Stimulated activated naive CD4-positive, alpha-beta T cell (primary cell): ENCODE measurements around the gene ALS2CL.
A peak's percentile ranks its signal among the peaks of the same experiment; 100 is the strongest.

Experiments
- DNase-seq, 6 experiments: peaks; one replicate each; lab custom pipeline; 2025; lab: John Stamatoyannopoulos, UW

Gene ALS2CL

DNA sequence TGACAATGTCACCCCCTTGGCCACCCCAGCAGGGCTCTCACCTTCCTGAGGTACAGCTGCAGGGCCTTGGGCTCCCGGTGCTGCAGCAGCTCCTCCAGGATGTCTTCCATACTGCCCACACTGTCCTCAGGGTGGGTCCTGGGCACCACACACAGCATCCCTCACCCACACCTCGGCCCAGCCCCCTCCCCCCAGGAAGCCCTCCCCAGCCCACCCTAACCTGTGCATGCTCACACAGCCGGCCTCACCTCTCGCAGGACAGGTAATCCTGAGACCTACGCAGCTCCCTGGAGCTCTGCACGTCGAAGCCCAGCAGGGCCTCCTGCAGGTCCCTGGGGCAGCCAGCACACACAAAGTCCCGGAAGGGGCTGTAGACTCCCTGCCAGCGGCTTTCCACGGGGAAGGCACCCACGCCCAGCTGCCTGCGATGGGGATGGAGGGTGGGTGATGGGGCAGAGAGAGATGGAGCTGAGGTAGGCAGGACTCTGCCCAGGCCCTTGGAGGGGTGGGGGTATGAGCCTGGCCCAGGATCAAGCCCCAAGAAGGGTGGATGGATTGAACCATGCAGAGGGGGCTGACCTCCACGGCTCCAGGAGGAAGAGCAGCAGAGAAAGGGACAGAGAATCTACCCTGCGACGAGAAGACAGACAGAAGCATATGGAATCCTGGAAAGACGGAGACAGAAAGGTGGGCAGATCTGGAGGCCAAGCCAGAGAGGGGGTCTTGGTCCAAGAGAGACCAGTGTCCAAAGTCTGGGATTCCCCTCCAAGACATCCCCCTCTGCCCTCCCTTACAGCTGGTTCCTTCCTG is 16.7 kb downstream of the ALS2CL start:
- DNase-seq, result no peak

DNA sequence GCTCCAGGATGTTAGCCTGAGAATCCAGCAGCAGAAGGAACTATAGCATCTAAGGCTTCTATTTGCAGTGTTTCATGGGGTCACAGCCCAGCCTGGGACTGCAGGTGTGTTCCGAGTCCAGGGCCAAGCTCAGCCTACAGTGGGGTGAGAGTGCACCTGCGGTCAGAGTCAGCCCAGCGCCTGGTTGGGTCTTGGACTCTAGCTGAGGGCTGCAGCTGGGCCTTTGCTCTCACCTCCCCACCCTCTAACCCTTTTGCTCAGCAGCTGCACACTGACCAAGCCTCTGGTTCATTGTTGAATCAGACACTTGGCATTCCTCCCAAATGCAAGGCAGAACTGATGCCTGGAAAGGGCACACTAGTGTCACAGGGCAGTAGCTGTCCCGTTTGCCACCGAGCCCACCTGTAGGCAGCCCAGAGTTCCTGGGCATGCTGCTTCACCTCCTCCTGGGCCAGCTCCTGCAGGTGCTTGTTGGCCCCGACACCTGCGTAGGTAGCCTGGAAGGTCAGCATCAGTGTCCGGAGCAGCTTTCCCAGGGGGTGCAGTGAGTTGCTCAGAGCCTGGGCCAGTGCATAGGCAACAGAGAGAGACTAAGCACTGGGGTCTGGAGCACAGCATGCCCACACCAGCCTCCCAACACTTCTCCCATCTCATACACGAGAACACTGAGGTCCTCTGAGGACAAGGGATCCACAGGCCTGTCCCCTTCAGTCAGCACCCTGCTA is 17.5 kb downstream of the ALS2CL start:
- no peak for DNase-seq

GRCh38 chr3:46675426-46675825 is 18.1 kb downstream of the ALS2CL start:
- DNase-seq, result no peak

DNA sequence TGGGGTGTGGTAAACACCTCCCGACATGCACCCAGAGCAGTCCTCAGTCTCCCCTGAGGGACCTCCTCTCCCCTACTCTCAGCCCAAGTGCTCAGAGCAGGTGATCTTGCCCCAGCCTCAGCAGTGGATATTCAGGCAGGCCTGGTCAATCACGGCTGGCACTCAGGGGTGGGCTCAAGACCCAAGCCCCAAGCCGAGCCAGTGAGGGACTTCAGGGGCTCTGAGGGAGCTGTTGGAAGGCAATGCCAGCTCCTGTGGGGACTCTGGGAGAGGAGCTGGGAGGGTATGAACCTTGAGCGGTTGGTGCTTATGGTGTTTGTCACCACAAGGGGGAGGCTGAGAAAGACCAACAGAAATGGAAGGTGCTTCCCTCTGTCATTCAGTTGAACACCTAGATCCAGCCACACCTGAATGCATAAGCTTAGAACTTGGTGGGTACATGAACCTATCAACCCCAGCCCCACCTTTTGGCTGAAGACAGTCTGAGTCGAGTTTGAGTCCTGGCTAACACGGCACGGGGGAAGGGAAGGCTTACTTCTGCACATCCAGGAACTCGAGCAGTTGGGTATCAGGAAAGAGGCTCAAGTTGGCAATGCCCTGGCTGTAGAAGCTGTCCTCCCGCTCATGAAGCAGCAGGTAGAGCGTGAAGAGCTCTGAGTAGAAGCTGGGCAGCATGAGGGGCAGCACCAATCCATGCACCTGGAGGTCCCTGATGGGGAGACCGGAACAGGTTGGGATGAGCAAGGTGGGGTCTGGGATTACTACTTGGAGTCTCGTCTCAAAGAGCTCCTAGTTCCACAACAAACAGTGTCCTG is 19.2 kb downstream of the ALS2CL start:
- DNase-seq, result peak in 1 of 6 experiments; percentile 9

- DNase-seq, result no peak
Measured at GRCh38 chr3:46673151-46674030, 20.1 kb downstream of the ALS2CL start.

DNA sequence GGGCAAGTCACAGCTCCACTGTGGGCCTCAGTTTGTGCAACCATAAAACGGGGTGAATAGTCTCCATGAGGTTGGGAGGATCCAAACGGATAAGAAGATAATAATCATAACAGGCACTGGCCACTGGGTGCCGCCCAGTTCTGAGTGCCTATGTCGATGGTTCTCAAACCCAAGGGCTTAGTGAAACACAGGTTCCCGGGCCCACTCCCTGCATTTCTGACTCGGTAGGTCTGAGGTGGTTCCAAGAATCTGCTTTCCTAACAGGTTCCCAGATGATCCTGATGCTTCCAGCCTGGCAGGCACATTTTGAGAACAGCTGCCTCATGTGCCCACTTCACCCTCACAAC is 21.2 kb downstream of the ALS2CL start:
- DNase-seq, result no peak

- no peak for DNase-seq
Measured at GRCh38 chr3:46671541-46672348, 21.7 kb downstream of the ALS2CL start.

- no peak for DNase-seq
Measured at GRCh38 chr3:46670891-46671427, 22.5 kb downstream of the ALS2CL start.

DNA sequence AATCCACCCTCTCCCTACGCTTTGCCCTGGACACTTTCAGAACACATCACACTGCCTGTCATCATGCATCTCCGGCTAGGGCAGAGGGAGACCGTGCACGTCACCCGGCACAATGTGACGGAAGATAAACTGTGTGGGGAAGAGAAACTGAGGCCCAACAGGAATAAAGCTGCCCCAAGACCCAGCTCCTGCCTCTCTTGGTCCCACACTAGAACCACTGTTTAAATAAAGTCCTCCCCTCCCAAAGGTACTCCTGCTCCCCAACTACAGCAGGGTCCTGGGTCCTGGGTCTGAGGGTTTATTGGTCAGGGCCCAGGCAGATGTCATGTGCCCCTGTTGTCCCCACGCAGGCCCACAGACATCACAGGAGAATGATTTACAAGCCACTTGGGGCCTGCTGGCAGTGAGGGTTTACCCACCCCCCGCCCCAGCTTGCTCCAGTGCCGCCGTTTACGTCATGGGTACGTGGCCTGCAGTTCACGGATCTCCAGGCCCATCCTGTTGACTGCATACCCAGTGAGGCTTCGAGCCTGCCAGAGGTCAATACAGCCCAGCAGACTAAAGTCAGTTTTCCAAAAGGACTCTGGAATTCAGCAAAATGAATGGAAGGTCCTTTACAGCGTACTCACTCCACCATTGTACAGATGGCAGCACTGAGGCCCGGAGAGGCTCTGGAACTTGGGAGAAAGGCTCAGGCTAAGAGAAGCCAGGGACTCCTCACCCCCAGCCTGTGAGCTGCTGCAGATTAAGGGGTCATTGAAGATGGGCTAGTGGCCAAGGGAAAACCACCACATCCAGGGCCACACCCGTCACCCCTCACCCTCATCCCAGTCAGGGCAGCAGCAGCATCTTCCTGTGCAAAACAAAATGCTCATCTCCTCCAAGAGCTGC is 23.2 kb downstream of the ALS2CL start:
- no peak for DNase-seq

- DNase-seq, result no peak
Measured at GRCh38 chr3:46669191-46669999, 24.1 kb downstream of the ALS2CL start.

DNA sequence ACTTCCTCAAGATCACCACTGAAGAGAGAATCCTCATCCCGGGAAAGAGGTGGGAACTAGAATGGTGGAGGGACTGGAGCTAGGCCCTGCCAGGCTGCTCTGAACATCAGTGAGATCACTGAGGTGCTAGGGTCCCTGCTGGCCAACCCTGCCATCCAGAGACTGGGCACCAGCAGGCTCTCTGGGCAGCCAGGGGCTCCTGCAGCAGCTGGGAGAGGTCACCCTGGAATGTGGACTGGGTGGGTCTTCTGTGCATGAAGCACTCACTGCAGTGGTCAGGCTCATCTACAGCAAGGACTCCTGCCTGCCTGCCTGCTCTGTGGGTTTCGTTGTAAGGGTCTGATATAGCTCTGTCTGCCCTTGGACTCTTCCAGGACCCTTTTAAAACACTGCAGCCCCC is 24.9 kb downstream of the ALS2CL start:
- no peak for DNase-seq

DNA sequence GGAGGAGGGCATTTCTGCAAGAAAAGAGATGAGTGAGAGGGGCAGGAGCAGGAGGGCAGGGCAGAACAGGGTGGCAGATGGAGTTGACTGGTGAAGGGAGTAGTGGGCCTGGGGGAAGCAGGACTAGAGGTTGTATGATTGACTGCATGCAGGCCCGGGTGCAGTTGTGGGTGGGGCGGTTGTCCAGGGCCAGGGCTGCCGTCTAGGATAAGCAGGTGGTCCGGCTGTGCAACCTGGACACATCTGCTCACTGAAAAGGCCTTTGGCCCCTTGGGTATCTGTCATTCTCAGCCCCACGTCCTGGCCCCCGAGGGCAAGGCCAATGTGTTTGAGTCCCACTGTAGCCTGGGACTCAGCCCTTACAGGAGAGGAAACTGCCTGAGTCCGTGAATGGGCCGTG is 25.4 kb downstream of the ALS2CL start:
- DNase-seq, result no peak

DNA sequence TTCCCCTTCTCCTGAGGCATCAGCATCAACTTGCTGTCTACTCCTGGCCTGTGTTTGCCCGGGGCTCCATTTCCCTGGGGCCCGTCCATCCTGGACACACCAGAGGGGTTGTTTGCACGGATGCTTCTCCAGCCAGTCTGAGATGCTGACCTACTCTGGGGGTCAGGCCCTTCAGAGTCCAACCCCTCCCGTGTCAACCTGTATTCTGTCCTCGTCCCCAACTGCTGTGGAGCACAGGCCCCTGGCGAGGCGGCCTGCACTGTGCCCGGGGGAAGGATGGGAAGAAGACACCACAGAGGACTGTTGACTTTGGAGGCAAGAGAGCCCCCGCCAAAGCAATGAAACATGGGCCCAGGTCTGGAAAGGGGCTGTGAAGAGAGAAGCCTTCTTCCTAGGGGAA is 25.8 kb downstream of the ALS2CL start:
- DNase-seq, result no peak

GRCh38 chr3:46667061-46667621 is 26.3 kb downstream of the ALS2CL start:
- DNase-seq, result no peak

- DNase-seq, result no peak
Measured at GRCh38 chr3:46666453-46666845, 27.0 kb downstream of the ALS2CL start.

DNA sequence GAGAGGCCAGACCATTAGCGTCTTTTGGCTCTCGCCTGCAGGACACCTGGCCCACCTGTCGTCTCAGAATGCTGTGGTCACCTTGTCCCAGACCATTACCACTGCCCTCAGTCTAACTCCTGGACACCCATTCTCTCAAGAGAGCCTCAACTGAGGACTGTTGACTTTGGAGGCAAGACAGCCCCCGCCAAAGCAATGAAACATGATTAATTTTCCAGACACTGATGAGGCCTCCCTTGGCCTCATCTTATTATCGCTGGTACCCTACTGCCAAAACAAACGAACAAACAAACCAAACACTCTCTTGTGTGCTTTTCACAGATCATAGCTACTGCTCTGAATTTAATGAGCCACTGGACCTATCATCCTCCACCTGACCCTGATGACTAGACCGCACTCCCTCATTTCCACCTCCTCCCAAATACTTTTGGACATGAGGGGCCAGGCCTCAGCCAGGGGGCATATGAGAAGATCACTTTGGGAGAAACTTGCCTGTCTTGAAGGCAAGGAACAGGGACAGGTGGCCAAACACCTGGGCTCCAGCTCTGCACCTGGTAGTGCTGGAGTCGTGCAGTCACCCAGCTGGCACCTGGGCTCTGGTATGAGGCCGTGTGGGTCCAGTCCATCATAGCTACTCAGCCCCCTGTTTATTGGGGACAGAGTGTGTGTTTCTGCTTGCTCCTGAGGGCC is 27.6 kb downstream of the ALS2CL start:
- DNase-seq, result no peak

GRCh38 chr3:46664971-46665762 is 28.3 kb downstream of the ALS2CL start:
- DNase-seq, result no peak
